ENCODE data around the gene PARPBP.
"Not testable (repeated sequence)": the region's sequence is repeated elsewhere in the genome, so short reads cannot be mapped to it uniquely, and the experiment has no call there.

The PARPBP gene

DNA sequence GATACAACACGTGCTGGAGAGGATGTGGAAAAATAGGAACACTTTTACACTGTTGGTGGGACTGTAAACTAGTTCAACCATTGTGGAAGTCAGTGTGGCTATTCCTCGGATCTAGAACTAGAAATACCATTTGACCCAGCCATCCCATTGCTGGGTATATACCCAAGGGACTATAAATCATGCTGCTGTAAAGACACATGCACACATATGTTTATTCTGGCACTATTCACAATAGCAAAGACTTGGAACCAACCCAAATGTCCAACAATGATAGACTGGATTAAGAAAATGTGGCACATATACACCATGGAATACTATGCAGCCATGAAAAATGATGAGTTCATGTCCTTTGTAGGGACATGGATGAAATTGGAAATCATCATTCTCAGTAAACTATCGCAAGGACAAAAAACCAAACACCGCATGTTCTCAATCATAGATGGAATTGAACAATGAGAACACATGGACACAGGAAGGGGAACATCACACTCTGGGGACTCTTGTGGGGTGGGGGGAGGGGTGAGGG lies 27.1 kb downstream of the PARPBP start:
- not testable (repeated sequence) for DNase-seq (ENCODE audit: low spot score)

DNA sequence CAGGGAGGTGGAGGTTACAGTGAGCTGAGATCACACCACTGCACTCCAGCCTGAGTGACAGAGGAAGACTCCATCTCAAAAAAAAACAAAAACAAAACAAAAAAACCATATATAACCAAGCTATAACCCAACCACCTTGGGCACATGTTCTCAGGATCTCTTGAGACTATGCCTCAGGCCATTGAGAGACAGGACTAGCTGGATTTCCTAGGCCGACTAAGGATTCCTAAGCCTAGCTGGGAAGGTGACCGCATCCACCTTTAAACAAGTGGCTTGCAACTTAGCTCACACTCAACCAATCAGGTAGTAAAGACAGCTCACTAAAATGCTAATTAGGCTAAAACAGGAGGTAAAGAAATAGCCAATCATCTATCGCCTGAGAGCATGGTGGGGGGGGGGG lies 35.2 kb downstream of the PARPBP start:
- not testable (repeated sequence) for DNase-seq (ENCODE audit: low spot score)

DNA sequence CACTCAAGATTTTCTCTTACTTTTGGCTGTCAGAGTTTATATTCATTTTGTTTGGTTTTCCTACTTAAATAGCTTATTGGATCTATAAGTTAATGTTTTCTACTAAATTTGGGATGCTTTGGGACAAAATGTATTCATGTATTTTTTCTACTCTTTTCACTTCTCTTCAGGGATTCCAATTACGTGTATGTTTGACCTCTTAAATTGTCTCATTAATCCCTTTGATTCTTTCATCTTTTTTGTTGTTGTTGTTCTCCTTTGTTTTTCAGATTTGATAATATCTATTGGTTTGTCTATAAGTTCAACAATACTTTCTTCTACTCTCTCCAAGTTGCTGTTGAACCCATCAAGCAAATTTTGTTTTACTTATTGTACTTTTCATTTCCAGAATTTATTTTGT lies 43.4 kb downstream of the PARPBP start:
- DNase-seq (ENCODE audit: low spot score), result no peak

DNA sequence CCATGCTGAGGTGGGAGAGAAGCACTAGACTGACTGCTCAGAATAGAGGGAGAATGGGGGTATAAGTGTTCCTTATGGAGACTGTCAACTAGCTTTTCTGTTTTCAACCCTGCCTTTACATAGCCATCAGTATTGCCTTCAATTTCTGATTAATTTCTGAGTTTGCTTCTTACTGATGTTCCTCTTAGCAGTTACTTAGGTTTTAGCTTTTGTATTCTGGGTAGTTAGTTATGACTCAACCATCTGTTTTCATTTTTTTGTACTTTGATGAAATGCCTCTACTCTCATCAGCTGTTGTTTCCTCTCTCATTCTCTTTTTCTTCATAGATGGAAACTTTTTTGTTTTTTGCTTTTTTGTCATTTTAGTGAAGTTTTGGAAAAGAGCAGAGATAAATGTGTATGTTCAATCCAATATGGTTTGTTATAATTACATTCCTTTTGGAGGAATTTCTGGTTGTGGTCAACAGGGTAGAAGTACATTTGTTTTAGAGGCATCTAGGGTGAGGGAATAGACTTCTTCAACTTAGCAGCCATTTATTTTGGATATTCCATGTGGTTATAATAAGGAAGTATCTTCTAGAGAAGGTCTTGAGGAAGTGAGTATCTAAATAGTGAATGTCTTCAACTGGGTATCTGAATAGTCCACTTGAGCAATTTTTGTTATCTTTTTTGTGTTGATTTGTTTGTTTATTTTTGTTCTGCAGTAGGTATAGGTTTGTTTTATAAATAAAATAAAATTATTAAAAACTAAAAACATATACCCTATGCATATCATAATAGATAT lies 48.0 kb downstream of the PARPBP start:
- no peak for DNase-seq (ENCODE audit: low spot score)

DNA sequence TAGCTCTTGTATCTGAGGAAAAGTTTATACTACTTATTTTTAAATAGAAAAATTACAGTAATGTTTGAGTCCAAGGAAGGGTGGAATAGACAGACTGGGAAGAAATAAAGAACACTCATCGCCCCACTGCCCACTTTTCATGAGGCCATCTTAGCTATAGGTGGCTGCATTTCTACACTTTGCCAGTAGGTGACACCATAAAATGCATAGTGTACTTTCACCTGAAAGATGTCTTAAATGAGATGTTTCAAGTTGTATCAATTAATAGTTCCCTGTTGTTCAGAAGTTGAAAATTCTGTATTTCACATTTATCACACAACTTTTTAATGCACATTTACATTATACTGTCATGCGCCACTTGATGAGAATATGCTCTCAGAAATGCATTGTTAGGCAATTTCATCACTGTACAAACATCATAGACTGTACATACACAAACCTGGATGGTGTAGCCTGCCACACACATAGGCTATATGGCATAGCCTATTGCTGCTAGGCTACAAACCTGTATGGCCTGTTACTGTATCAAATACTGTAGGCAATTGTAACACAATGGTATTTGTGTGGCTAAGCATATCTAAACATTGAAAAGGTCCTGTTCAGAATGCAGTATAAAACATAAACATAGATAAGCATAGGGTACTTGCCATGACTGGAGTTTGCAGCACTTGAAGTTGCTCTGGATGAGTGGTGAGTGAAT lies 50.1 kb downstream of the PARPBP start:
- DNase-seq (ENCODE audit: low spot score), result peak; percentile 21

DNA sequence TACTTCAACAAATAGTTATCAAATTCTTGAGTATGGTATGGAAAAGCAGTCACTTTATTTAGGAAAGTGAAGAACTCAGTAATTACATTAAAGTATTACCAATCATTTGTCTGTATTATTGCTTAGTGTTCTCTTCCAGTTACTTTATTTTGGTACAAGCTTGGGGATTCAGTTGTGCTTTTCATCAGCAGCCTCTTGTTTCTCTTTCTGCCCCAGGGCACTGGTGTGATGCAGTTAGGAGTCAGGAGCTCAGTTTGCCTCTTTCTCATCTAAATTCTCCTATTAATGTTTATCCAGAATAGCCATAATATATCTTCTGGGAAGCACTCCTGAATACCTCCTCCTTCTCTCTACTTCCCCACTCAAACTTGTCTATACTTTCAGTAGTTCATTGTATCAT lies 52.0 kb downstream of the PARPBP start:
- no peak for DNase-seq (ENCODE audit: low spot score)

DNA sequence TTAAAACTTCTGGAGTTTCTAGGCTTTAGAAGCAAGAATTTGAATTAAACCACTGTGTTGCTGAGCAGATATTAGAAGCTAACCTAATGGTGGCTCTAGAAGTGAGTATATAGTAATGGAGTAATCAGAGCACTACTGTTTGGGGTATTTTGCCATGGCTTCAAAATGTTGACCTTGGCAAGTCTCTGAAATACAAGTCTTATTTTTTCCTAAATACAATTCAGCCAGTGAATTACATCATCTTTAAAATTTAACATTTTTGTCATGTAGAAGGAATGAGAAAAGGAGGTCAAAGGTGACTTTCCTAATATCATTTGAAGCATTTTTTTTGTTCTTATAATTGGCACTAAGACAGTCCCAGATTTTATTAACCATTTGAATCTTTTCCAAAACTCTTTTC lies 52.5 kb downstream of the PARPBP start:
- no peak for DNase-seq (ENCODE audit: low spot score)

DNA sequence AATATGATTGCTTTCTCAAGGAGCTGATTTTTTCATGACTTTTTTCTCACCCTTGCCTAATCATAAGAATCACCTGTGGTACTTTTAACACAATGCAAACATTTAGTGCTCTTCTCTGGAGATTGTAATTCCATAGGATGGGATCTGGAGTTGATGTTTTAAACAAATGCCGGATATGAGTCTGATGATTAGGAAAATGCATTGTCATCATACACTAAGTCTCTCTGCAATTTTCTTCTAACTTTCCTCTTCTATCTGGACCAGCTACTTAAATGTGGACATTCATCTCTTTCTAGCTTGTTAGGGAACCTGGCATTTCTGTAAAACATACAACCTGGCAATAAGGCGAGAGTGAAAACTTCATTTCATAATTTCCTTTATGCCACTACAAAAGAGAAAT lies 54.1 kb downstream of the PARPBP start:
- no peak for DNase-seq (ENCODE audit: low spot score)

DNA sequence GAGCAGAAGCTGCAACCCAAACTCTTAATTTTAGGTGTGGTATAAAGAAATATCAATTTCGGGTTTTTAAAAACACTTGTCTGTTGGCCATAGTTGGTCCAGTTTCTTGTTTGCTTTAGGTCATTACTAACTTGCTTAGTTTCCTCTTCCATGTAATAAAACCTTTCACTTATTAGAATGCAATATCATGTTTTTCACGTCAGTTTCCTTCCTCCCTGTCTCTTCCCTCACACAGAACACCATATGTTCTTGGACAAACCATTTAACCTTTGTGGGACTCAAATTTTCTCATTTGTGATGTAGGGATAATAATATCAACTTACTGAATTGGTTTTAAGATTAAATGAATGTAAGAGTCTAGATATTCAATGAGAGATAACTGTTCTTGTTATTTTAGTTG lies 54.8 kb downstream of the PARPBP start:
- no peak for DNase-seq (ENCODE audit: low spot score)

DNA sequence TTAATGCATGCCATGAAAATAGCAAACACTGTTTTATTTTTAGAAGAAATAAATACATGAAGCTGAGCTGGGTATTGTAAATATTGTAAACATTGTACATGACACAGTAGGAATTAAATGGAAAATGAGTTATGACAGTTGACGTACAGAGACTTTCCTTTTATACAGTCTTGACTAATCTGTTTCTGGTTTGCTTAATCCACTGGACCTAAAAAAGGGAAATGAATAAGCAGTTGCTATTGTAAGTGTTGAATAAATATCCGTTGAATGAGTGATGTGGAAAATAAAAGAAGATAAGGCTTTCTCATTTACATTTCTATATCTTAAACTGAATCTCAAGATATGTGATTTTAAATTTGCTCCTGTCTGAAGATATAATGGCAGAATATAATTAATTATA lies 62.7 kb downstream of the PARPBP start:
- no peak for DNase-seq (ENCODE audit: low spot score)

DNA sequence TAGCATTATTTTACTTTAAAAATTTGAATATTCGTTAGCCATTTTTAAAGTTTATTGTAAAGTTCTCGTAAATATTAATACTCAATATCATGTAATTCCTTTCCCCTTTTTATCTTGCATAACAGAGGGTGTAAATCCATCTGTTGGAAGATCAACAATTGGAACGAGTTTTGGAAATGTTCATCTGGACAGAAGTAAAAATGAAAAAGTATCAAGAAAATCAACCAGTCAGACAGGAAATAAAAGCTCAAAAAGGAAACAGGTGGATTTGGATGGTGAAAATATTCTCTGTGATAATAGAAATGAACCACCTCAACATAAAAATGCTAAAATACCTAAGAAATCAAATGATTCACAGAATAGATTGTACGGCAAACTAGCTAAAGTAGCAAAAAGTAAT lies 75.8 kb downstream of the PARPBP start:
- no peak for DNase-seq (ENCODE audit: low spot score)

DNA sequence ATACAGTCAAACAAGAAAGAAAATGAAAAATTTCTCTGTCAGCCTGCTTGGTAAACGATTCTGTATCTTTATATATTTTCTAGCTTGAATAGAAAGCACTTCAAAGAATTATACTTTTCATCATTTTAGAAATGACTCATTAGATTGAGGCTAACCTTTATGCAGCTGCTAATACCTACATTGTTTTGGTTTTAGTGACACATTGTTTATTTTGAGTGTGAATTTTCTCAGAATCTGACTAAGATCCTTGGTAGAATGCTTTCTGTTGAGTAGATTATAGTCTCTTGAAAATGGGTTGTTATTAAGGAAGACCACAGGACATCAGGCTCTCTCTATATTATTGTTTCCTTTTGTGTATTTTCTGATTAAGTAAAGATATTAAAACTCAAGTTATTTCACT lies 77.8 kb downstream of the PARPBP start, which contains the start of gene PMCH:
TSS of gene PMCH (minus strand) at position 45 of the 400 bp plus-strand sequence. CDS start 63 bp downstream, outside the sequence.
- DNase-seq (ENCODE audit: low spot score), result peak; percentile 12

DNA sequence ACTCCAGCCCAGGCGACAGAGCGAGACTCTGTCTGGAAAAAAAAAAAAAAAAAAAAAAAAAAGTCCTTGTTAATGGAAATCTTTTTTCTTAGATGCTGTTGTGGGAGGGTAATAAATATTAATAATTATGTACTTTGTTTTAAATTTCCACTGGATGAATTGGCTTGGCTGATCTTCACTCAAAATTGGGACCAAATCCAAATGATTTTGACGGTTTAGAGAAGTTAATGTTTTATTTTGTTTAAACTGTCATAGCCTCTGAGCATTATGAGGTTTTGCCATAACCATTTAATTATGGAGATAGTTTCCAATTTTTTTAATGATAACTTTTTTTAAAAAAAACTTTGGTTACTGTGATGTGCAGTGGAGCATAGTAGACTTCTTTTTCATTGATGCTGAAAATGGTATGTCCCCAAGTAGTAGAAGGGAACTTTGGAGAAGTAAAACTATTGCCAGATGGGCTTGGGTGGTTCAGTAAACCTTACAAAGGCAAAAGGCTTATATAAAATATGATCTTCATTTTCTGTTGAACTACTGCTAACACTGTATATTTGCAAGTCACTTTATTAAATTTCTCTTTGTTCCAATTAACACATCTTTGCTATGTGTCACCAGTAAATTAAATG lies 81.6 kb downstream of the PARPBP start:
- DNase-seq (ENCODE audit: low spot score), result no peak

DNA sequence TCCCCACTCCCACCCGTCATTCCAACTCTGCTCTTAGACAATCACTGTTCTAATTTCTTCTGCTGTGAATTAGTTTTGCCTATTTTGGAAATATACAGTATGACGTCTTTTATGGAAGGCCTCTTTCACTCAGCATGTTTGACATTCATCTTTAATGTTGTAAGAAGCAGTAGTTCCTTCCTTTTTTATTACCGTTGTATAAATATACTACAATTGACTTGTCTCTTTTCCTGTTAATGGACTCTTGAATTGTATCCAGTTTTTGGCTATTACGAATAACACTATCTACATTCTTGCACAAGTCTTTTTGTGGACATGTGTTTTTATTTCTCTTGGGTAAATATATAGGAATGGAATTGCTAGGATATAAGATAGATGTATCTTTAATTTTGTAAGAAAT lies 82.6 kb downstream of the PARPBP start:
- DNase-seq (ENCODE audit: low spot score), result no peak

DNA sequence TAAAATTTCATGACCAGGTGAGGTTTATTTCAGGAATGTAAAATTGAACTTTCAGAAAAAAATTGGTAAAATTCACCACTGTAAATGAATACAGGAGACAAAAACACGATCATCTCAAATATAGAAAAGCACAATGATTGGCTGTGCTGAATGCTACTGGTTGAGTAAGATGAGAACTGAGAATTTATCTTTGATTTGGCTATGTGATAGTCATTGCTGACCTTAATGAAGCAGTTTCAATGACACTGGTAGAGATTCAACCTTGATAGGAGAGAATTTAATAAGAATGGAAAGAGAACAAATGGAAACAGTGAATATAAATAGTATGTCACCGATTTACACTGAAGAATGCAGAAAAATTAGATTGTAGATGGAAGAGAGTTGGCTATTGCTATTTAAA lies 84.0 kb downstream of the PARPBP start:
- no peak for DNase-seq (ENCODE audit: low spot score)

DNA sequence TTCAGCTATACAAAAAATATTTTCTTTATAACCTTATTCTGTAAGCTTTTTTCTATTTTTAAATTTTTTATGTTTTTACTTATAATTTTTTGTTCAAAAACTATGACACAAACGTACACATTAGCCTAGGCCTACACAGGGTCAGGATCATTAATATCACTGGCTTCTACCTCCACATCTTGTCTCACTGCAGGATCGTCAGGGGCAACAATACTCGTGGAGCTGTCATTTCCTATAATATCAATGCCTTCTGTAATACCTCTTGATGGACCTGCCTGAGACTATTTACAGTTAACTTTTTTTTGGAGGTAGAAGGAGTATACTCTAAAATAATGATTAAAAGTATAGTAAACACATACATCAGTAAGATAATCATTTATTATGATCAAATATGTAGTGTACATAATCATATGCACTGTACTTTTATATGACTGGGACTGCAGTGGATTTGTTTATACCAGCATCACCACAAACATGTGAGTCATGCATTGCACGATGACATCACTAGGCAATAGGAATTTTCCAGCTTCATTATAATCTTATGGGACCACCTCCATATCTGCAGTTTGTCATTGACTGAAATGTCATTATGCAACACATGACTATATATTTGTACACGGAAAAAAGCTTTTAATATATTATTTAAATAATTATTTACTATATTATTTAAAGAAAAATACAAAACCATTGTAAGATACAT lies 96.2 kb downstream of the PARPBP start:
- peak; percentile 51 for DNase-seq (ENCODE audit: low spot score)

DNA sequence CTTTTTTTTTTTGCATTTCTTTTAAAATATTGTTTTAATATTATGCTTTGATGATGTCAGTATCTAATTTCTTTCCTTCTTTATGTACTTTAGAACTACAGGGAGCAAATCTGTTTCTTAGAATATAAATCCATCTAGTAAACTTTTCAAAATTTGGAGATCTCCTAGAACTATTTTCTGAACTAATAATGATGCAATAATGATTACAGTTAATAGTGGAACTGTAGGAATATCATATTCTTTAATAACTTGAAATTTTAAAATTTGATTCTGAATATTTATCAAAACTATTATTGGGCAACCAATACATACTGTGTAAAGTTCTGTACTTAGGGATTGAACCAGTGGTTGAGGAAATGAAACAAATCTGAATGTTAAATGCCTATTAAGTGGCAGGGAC lies 100.8 kb downstream of the PARPBP start:
- no peak for DNase-seq (ENCODE audit: low spot score)

DNA sequence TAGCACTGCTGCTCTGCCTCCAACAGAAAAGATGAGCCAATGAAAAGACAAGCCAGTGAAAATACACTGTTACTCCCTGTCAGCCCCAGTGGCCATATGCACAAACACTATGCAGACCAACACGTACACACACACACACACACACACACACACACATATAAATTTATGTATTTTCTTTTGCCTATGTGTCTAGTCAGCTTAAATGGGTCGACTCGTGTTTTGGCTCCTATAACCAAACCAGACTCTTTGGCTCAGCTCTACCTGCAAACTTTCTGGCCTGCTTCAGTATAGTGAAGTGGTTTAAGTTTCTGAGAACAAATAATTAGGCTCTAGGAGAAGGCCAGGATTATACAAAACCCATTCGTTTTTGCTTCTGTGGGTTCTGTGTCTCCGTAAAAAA lies 108.0 kb downstream of the PARPBP start:
- DNase-seq (ENCODE audit: low spot score), result no peak

DNA sequence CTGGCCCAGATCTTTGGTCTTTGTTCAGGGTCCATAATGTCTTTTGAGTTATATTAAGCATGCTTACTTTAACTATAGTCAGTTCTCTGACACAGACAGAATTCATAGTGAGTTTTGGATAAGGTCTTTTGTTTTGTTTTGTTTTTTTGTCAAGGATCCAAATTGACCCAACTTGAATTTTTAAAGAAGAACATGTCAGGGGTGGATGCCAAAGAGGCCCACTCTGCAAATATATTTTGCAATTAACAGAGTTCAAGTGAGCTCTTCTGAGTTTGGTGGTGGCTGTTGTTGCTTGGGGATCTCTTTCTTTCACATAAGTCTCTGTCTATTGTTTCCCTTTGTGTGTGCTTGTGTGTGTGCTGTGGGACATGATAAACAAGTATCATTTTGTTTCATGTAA lies 112.1 kb downstream of the PARPBP start:
- DNase-seq (ENCODE audit: low spot score), result no peak

DNA sequence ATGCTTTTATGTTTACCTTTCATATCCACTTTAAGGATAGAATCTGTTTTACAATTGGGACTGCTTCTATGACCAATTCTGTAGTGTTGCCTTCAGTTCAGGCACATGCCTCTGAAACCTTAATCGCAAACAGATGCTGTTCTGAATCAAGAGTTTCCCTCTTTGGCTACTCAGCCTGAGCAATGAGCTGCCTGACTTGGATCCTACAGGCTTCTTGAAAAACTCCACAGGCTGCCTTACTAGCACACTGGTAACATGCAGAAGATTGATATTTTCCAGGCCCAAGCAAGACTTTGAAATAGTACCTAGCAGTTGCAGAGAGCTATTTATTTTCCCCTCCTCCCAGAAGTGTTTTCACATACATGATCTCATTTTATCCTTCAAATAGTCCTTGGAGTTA lies 112.5 kb downstream of the PARPBP start:
- no peak for DNase-seq (ENCODE audit: low spot score)

DNA sequence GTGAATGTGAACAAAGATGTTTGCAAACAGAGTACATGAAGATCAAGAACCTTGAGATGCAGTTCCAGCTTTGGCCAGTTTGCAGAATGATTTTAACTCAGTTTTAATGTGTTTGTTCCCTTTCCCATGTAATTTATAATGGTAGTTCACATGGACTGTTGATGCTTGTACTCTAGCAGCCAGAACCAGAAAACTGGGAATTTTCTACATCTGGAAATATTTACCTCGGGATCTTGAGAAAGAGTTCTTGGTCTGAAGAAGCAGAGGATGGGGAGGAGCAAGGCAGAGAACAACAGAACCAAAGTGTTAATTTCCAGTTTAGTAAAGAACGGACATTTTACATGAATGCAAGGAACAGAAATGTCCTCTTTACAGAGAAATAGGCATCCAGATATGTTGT lies 114.6 kb downstream of the PARPBP start:
- no peak for DNase-seq (ENCODE audit: low spot score)

DNA sequence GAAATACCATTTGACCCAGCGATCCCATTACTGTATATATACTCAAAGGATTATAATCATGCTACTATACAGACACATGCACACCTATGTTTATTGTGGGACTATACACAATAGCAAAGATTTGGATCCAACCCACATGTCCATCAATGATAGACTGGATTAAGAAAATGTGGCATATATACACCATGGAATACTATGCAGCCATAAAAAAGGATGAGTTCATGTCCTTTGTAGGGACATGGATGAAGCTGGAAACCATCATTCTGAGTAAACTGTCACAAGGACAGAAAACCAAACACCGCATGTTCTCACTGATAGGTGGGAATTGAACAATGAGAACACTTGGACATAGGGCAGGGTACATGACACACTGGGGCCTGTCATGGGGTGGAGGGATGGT lies 120.9 kb downstream of the PARPBP start:
- DNase-seq (ENCODE audit: low spot score), result not testable (repeated sequence)
